Measurements from ENCODE around the gene RC3H2.

GRCh38 chr9:122944960-122945888 lies 40.1 kb upstream of the RC3H2 start:
- TF ChIP-seq CTCF (IDR thresholded peaks at IDR 0.05; ENCODE audit: borderline replicate concordance, extremely low read depth, low read length, poor library complexity, severe bottlenecking) = no peak
- TF ChIP-seq EZH2 (IDR thresholded peaks at IDR 0.05; ENCODE audit: borderline replicate concordance, low read depth, low read length, severe bottlenecking) = no peak

All from DND-41 (cell line).